Breast epithelium (tissue), 4 donors: ENCODE results near the gene BBLN. TPM values are rescaled to one million over a fixed set of nuclear protein-coding genes. Genes with fewer than 3 reads are reported as not detected.

ENCODE experiments used
- DNase-seq, 2 donors: peaks; one replicate each; pipeline ENCODE4 v3.0.0-alpha.2; 2019; ENCODE audit warnings: low spot score in 2 of 2
- H3K27ac ChIP-seq, 2 donors: fragments of 200-600 bp; sonication (generic) in 1 of 2; one replicate each; pipeline ENCODE4 v1.5.1; 2016 to 2019; ENCODE audit warnings: mild to moderate bottlenecking in 1 of 2
- H3K27me3 ChIP-seq, 2 donors: fragments of 200-600 bp; sonication (generic) in 1 of 2; one replicate each; pipeline versions ENCODE4 v1.5.1 to v1.6.0; 2017 to 2019; ENCODE audit warnings: control low read depth in 1 of 2, mild to moderate bottlenecking in 1 of 2
- H3K36me3 ChIP-seq: fragments of 200-600 bp; one replicate; pipeline ENCODE4 v1.5.1; 2019
- H3K4me1 ChIP-seq, 2 donors: fragments of 200-600 bp; sonication (generic); one replicate each; pipeline ENCODE4 v1.5.1; 2016 to 2019; ENCODE audit warnings: control low read depth in 1 of 2
- H3K4me3 ChIP-seq, 3 donors: fragments of 200-600 bp; sonication (generic); 1 replicate in 2 of 3; 2 replicates in 1 of 3; pipeline ENCODE4 v1.5.1; 2016 to 2019; ENCODE audit warnings: mild to moderate bottlenecking in 3 of 3, moderate library complexity in 2 of 3
- H3K9me3 ChIP-seq, 2 donors: fragments of 200-600 bp; sonication (generic) in 1 of 2; one replicate each; pipeline ENCODE4 v1.5.1; 2016 to 2019; ENCODE audit warnings: control low read depth in 1 of 2
- CTCF ChIP-seq, 3 donors: fragments of 450-650 bp; IDR thresholded peaks; one replicate each; pipeline ENCODE4 v1.5.1; 2016 to 2017; ENCODE audit warnings: antibody characterized with exemption in 3 of 3, mild to moderate bottlenecking in 3 of 3, moderate library complexity in 3 of 3
- POLR2A ChIP-seq: fragments of 450-650 bp; IDR thresholded peaks from one replicate; pipeline ENCODE4 v1.6.1; 2016; ENCODE audit warnings: antibody characterized with exemption, mild to moderate bottlenecking, moderate library complexity
- POLR2AphosphoS5 ChIP-seq, 3 donors: sonication (generic); formaldehyde crosslinking; IDR thresholded peaks; one replicate each; pipeline ENCODE4 v1.6.1; 2017; ENCODE audit warnings: antibody characterized with exemption in 3 of 3
- intact Hi-C: fragments of 100-400 bp; cut with DNase I; formaldehyde crosslinking; loops from one replicate; pipeline ENCODE4 v1.15.1; 2023; ENCODE audit warnings: low total_unique reads
- total RNA-seq, 3 donors: library from RNA; depleted of rRNA; stranded (reverse); fragments of >200 nt; gene quantifications; one replicate each; pipeline ENCODE4 v1.1.0, GENCODE V29; 2016

The BBLN gene
- total RNA-seq, 3 donors from 2014 or later = 144 to 232 (median 152) TPM

GRCh38 chr9:128206484-128206883, 46.4 kb downstream of the BBLN start:
- Histone ChIP-seq H3K27me3 (no peaks in the 10 kb centered on the region), H3K9me3 (no peaks in the 10 kb centered on the region), H3K27ac (no peak overlapping the region), H3K4me1 (no peaks in the 10 kb centered on the region), H3K4me3 (no peak overlapping the region), H3K36me3 (no peaks in the 10 kb centered on the region)
- no peak for DNase-seq
- no peak for TF ChIP-seq CTCF (IDR thresholded peaks at IDR 0.05)
- TF ChIP-seq POLR2A = no peak
- TF ChIP-seq POLR2AphosphoS5 (IDR thresholded peaks at IDR 0.05) = no peak
- intact Hi-C loops = no loop called here

GRCh38 chr9:128206916-128207910, 47.1 kb downstream of the BBLN start:
- no peak for TF ChIP-seq CTCF (IDR thresholded peaks at IDR 0.05)
- no peak for TF ChIP-seq POLR2A
- no peak for TF ChIP-seq POLR2AphosphoS5 (IDR thresholded peaks at IDR 0.05)
- intact Hi-C loops = no loop called here
- peak overlapping the region in 1 of 2 donors; percentile 40 for H3K27ac ChIP-seq

GRCh38 chr9:128208386-128208785, 48.3 kb downstream of the BBLN start:
- H3K4me3 ChIP-seq = no peak overlapping the region
- intact Hi-C loops = no loop called here
- no peaks in the 10 kb centered on the region for H3K27me3 ChIP-seq
- TF ChIP-seq POLR2A (no peak), CTCF (IDR thresholded peaks at IDR 0.05) (no peak), POLR2AphosphoS5 (IDR thresholded peaks at IDR 0.05) (no peak)
- H3K9me3 ChIP-seq = no peaks in the 10 kb centered on the region
- H3K36me3 ChIP-seq = no peaks in the 10 kb centered on the region
- H3K4me1 ChIP-seq = no peaks in the 10 kb centered on the region
- no peak for DNase-seq
- no peak overlapping the region for H3K27ac ChIP-seq

More at GRCh38 chr9:128206916-128207910, 47.1 kb downstream of the BBLN start:
- Histone ChIP-seq H3K27me3 (no peaks in the 10 kb centered on the region), H3K4me3 (no peak overlapping the region), H3K4me1 (no peaks in the 10 kb centered on the region), H3K36me3 (no peaks in the 10 kb centered on the region), H3K9me3 (no peaks in the 10 kb centered on the region)
- no peak for DNase-seq

GRCh38 chr9:128208946-128209669, 49.0 kb downstream of the BBLN start:
- H3K4me1 ChIP-seq = no peaks in the 10 kb centered on the region
- no peak overlapping the region for H3K4me3 ChIP-seq
- H3K9me3 ChIP-seq = no peaks in the 10 kb centered on the region
- peak overlapping the region in 1 of 2 donors; percentile 41 for H3K27ac ChIP-seq
- no peak for DNase-seq
- TF ChIP-seq POLR2AphosphoS5 (IDR thresholded peaks at IDR 0.05) (no peak), CTCF (IDR thresholded peaks at IDR 0.05) (no peak), POLR2A (no peak)
- no peaks in the 10 kb centered on the region for H3K36me3 ChIP-seq
- intact Hi-C loops = no loop called here
- H3K27me3 ChIP-seq = no peaks in the 10 kb centered on the region
